HG03354 (cell line): Measurements from ENCODE around the gene KPNA6.
A peak's percentile ranks its signal among the peaks of the same experiment; 100 is the strongest.

Experiments used
- ATAC-seq: cut with Tn5 transposase; IDR thresholded peaks from one replicate; pipeline ENCODE4 v1.9.1; 2021; ENCODE audit warnings: mild to moderate bottlenecking; ENCODE audit not compliant: unreplicated experiment, poor library complexity, severe bottlenecking

Gene KPNA6

DNA sequence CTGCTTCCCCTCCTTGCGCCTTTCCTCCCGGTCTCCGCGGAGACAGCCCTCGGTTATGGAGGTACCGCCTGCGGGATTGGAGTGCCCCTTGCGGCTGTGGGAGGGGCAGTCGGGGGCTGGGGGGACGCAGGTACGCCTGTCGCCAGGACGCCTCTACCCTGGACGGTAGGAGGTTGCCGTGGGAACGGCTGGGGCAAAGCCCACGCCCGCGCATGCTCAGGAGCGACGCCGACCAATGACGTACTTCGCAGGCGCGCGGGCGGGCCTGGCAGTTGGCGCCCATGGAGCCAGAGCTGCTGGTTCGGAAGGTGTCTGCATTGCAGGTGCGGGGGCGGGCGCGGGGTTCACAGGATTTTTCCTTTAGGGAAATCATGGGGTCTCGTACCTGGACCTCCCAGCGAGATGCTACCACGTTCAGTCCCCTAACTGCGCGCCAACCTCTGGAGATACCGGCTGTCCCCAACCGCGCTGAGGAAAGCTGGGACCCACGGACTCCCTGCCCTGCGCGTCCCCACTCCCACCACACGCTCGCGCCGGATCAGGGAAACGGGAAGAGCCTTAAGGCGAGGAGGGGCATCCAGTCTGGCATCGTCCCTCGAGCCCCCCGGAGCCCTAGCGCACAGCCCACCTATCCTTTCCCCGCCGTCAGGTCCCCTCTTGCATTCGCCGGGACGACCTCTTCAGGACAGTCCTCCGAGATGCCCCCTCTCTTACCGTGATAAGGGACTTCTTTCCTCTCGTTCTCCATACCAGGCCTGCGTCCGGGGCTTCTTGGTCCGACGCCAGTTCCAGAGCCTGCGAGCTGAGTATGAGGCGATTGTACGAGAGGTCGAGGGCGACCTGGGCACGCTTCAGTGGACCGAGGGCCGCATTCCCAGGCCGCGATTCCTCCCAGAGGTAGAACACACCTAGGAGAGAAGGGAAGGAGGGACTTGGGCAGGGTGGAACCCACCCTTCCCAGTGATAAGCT lies 97.8 kb downstream of the KPNA6 start, which contains the start of gene IQCC:
TSS of gene IQCC (plus strand) at position 271 of the 970 bp plus-strand sequence. CDS start at position 282, 11 bp downstream.
- ATAC-seq = peak; percentile 60

DNA sequence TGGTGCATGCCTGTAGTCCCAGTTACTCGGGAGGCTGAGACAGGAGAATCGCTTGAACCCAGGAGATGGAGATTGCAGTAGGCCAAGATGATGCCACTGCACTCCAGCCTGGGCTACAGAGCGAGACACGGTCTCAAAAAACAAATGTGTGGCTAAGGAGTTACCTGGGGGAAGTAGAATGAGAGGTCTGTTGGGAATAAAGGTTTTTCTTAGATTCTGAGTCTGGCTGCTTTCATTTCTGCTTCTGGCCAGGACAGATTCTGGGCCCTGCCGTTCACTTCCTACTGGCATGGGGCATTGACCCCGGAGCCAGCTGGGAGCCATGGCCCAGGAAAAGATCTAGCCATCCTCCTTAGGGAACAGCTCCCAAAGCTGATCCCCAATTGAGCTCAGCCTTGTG lies 100.6 kb downstream of the KPNA6 start:
- no peak for ATAC-seq

- ATAC-seq = no peak
Measured at GRCh38 chr1:32208891-32209328, 101.1 kb downstream of the KPNA6 start, which contains the start of gene DCDC2B. DCDC2B (plus strand) TSS chr1:32209089; CDS start chr1:32209094, 5 bp downstream.

DNA sequence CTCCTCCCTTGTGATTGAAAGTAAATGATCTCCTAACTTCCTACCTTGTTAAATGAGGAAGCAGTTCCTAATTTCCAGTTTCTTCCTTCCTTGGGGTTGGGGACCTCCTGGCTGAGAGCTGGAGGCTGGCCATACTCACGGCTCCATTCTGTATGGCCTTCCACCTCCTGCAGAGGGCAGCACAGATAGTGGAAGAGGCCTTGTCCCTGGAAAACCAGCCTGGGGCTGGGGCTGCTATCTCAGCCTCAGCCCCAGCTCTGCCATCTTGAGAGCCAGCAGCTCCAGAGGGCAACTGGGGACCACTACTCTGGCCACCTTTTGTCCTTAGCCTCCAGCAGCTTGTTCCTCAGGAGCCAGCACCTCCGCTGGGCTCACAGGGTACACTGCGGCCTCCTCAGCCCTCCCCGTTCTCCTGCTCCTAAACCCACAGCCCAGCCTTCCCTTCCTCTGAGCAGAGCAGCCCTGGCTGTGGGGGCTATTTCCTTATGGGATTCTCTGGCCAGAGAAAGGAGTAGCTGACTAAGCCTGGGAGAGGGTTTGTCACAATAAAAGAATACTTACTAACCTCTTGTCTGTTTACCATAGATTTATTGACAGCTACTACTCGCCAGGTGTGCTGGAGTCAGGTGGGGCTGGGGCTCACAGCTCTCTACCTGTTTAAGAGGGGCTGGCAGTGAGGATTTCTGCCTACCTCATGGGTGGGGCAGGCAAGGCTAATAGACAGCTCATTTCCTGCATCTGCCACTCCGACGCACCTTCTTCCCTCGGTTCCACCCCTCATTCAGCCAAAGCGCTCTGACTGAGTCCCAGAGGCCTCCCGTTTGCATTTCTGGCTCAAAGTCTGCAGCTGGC lies 108.0 kb downstream of the KPNA6 start:
- no peak for ATAC-seq

DNA sequence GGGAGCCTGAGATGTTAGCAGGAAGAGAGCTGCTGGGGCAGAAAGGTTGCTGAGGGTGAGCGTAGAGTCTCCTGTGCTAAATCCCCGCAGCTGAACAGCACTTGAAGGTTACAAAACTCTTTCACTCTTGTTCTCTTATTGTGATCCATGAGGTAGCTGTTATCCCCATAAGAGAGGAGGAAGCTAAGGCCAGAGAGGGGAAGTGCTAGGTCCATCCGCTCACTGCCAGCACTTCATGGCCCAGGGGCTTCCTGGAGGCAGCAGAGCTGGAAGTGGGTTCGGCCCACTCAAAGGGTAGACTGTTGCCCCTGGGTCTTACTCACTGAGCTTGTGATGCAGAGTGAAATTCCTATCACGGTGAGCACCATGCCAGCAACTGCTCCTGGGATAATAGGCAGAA lies 108.7 kb downstream of the KPNA6 start:
- ATAC-seq = no peak

DNA sequence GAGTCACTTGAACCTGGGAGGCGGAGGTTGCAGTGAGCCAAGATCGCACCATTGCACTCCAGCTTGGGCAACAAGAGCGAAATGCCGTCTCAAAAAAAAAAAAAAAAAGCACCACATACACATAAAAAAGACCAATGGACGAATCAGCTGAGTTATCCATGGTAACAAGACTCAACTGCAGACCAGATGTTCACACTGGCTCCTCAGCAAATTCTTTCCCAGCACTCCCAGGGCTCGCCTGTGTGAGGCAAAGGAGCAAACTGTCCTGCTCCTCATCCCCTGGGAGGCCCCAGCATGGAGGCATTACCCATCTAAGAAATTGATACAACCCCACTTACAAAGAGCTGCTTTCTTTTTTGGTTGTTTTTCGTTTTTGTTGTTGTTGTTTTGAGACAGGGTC lies 111.2 kb downstream of the KPNA6 start:
- ATAC-seq = no peak

DNA sequence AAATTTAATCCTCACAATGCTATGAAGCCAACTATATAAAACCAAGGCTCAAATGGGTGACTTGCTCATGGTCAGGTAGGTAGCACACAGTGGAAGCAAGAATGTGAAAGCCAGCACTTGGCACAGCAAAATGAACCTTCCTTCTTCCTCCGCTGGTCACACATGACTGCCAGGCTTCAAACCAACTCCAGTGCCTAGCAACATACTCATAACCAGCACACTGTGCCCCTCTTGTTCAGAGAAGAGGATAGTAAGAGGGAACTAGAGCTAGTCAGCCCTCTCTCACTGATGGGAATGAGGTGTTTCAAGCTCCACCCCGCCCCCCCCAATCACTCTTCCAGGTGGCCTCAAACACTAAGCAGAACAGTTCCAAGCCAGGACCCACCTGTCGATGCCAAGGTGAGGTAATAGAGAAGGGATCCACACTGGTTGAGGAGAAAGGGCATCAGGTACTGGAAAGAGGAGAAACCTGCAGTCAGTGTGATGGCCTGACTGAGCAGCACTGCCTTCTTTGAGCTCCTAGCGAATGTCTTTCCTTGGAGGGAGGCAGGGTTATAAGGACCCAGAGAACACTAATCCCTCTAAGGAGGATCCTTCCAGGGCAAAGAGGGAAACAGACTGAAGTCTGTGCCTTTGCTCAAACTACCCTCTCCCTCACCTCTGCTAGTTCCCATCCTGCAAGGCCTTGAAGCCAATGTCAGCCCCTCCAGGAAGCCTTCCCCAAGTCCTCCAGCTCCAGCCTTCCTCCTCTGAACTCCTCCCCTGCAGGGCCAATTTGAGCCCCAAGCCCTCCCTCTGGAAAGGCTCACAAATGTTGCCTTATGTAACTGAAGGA lies 113.1 kb downstream of the KPNA6 start:
- no peak for ATAC-seq

DNA sequence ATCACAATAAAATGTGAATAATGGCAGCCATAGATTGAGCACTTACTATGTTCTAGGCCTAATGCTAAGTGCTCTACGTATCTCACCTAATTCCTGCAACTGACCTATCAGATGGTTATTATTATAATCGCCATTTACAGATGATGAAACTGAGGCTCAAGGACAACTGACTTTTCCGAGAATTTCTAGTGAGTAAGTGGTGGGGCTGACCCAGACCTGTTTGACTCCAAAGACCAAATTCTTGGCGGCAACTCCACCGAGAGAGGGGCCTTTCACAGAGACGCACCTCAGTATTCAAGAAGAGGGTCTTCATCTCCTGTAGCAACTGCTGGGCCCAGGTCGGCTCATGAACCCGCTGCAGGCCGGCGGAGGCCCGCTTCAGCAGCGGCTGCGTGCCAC lies 113.7 kb downstream of the KPNA6 start:
- ATAC-seq = no peak

- ATAC-seq = peak; percentile 96
Measured at GRCh38 chr1:32221980-32222755, 114.3 kb downstream of the KPNA6 start, which contains the start of the genes EIF3I and TMEM234. EIF3I (plus strand) TSS chr1:32222407; CDS start chr1:32222442, 35 bp downstream. TMEM234 (minus strand) TSS chr1:32222353; CDS start chr1:32222322, 31 bp downstream.

GRCh38 chr1:32223683-32224082 lies 115.8 kb downstream of the KPNA6 start:
- no peak for ATAC-seq

DNA sequence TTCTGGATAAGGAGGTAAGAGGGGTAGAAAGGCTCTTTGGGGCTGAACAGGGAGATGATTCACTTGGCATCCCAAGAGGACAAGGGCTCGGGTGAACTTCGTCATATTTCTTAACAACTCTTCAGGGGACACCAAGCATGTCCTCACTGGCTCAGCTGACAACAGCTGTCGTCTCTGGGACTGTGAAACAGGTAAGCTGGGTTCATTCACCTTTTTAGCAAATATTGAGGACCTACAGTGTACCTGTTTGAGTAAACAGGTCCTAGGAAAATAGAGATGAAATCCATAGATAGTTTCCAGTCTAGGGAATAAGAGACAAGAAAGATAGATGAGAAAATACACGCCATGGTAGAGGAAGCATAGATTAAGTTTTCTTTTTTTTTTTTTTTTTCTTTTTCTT lies 116.4 kb downstream of the KPNA6 start:
- ATAC-seq = no peak
